Measurements from ENCODE around the gene KRT32. TPM values are rescaled to one million over a fixed set of nuclear protein-coding genes. Genes with fewer than 3 reads are reported as not detected.

Gene KRT32
- total RNA-seq, 1 experiment from 2014 or later, result not detected

DNA sequence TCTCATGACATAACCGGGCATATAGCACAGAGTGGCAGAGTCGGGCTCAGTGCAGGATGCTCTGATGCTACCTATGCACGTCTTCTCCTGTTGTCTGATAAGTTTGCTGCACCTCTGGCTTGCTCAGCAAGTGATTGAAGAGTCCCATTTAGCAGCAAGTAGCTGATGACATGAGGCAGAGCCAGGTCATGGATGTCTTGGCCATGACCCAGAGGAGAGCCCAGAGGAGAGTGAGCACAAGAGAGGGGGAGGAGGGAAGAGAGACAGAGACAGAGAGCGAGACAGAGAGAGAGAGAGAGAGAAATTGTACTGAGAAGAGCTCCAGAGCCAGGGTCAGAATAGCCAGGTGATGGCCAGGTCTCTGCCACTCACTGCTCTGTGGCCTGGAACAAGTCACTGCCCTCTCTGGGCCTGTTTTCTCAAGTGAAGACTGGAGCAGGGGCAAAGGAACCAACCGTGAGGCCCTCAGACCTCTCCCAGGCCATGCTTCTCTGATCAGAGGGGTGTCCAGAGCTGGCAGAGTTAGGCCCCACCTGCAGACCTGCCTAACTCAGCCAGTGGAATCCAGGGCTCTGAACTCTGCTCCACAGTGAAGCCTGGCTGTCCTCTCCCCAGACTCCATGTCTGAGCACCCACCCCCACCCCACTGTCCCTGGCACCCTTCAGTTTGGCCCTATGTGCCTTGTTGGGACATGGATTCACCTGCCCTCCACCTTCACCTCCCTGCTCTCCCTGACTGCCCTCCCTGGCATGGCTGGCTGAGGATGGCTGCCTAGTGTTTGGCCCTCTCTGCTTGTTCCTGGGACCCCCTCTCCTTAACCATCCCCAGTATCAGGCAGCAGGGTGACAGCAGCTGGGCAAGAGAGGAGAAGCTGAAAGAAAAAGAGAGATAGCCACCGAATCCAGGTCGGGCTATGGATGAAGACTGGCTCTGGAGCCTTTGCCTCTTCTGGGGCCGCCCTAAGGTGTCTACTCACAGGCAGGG, 18.0 kb upstream of the KRT32 start:
- Histone ChIP-seq H3K4me3 (ENCODE audit: low read depth, low read length) (no peak overlapping the region), H3K27me3 (replicated peaks; ENCODE audit: control insufficient read depth, insufficient read depth, low read length) (no peaks in the 10 kb centered on the region), H3K9me3 (no peaks in the 10 kb centered on the region), H3K36me3 (ENCODE audit: control insufficient read depth, insufficient read depth, low read length) (no peaks in the 10 kb centered on the region), H3K4me1 (peaks cover 16% of the 10 kb centered on the region)
- Mint-ChIP-seq H3K27me3 (ENCODE audit: insufficient read depth, unreplicated experiment) (no peaks in the 10 kb centered on the region), H3K27ac (ENCODE audit: unreplicated experiment) (no peak overlapping the region), H3K4me1 (ENCODE audit: low read depth, unreplicated experiment) (peaks cover 11% of the 10 kb centered on the region), H3K4me3 (ENCODE audit: unreplicated experiment) (no peak overlapping the region), H3K9me3 (ENCODE audit: unreplicated experiment) (no peaks in the 10 kb centered on the region), H3K36me3 (ENCODE audit: insufficient read depth, unreplicated experiment) (no peaks in the 10 kb centered on the region)
- intact Hi-C loops (cut with micrococcal nuclease; ENCODE audit: unreplicated experiment), result loop anchor here (5.0 kb wide), 1 partner anchor 68 kb away; no protein-coding TSS in a partner anchor
- POLR2A ChIA-PET, result no interaction called here
- CTCF ChIA-PET, result interaction anchor here (0.6 to 1.5 kb wide), 2 partner anchors 64 to 163 kb away, joined by 3 to 4 read pairs; no protein-coding TSS in a partner anchor
- no peak for TF ChIP-seq CTCF (IDR thresholded peaks at IDR 0.05; ENCODE audit: insufficient read depth in 1 of 2, low read depth in 1 of 2, low read length in 1 of 2, severe bottlenecking in 1 of 2, unreplicated experiment in 1 of 2)
- DNase-seq, result no peak
- no TSS peak for BruUV-seq (replicated peaks)

DNA sequence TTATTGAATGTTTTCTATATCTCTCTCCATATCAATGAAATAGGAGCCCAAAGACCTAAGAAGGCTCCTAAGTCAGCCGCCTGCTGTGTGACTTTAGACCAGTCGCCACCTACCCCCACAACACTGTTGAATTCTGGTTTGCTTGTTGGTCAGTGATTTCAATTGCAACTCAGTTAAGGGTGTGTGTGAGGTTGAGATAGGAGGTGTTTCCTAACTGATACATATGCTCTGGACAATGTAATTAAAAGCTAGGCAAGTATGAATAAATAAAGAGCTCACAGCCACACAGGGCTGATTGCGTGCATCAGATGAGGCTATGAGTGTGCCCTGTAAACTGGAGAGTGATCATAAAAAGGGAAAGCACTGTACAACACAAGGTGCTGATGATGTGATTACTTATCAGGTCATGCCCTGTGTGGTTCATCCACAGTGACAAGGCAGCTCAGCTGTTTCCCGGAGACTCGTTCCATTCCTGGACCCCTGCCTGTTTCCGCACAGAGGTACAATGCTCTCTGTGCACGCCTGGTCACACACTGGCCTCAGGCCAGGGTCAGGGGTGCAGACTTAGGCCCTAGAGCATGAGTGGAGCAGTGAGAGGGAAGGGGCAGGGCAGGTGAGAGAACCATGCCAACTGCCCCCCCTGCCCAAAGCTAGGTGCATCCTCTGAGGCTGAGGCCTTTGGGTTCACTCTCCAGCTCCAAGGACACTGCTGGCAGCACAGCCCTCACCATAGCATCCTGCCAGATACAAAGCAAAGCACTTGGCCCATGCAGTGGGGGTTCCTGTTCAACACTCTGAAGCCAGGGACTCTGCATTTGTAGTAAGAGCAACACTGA, 17.0 kb upstream of the KRT32 start:
- no peaks in the 10 kb centered on the region for H3K27me3 ChIP-seq (replicated peaks; ENCODE audit: control insufficient read depth, insufficient read depth, low read length)
- no peaks in the 10 kb centered on the region for H3K36me3 ChIP-seq (ENCODE audit: control insufficient read depth, insufficient read depth, low read length)
- no peak overlapping the region for H3K27ac Mint-ChIP-seq (ENCODE audit: unreplicated experiment)
- no peak for DNase-seq
- no TSS peak for BruUV-seq (replicated peaks)
- ChIA-PET CTCF (interaction anchor here (0.6 to 1.5 kb wide), 3 partner anchors 65 to 182 kb away, joined by 3 to 4 read pairs (median 4); no protein-coding TSS in a partner anchor), POLR2A (no interaction called here)
- H3K4me1 Mint-ChIP-seq (ENCODE audit: low read depth, unreplicated experiment), result peaks cover 11% of the 10 kb centered on the region
- peaks cover 16% of the 10 kb centered on the region for H3K4me1 ChIP-seq
- intact Hi-C loops (cut with micrococcal nuclease; ENCODE audit: unreplicated experiment), result loop anchor here (5.0 kb wide), 1 partner anchor 67 kb away; no protein-coding TSS in a partner anchor
- H3K9me3 ChIP-seq, result no peaks in the 10 kb centered on the region
- no peak for TF ChIP-seq CTCF (IDR thresholded peaks at IDR 0.05; ENCODE audit: insufficient read depth in 1 of 2, low read depth in 1 of 2, low read length in 1 of 2, severe bottlenecking in 1 of 2, unreplicated experiment in 1 of 2)
- no peak overlapping the region for H3K4me3 Mint-ChIP-seq (ENCODE audit: unreplicated experiment)
- H3K9me3 Mint-ChIP-seq (ENCODE audit: unreplicated experiment), result no peaks in the 10 kb centered on the region
- H3K36me3 Mint-ChIP-seq (ENCODE audit: insufficient read depth, unreplicated experiment), result no peaks in the 10 kb centered on the region
- H3K4me3 ChIP-seq (ENCODE audit: low read depth, low read length), result no peak overlapping the region
- no peaks in the 10 kb centered on the region for H3K27me3 Mint-ChIP-seq (ENCODE audit: insufficient read depth, unreplicated experiment)

GRCh38 chr17:41483531-41483930, 16.3 kb upstream of the KRT32 start:
- peaks cover 16% of the 10 kb centered on the region for H3K4me1 ChIP-seq
- no peak overlapping the region for H3K4me3 ChIP-seq (ENCODE audit: low read depth, low read length)
- no peaks in the 10 kb centered on the region for H3K27me3 ChIP-seq (replicated peaks; ENCODE audit: control insufficient read depth, insufficient read depth, low read length)
- no TSS peak for BruUV-seq (replicated peaks)
- Mint-ChIP-seq H3K4me3 (ENCODE audit: unreplicated experiment) (no peak overlapping the region), H3K9me3 (ENCODE audit: unreplicated experiment) (no peaks in the 10 kb centered on the region), H3K27ac (ENCODE audit: unreplicated experiment) (no peak overlapping the region), H3K27me3 (ENCODE audit: insufficient read depth, unreplicated experiment) (no peaks in the 10 kb centered on the region), H3K36me3 (ENCODE audit: insufficient read depth, unreplicated experiment) (no peaks in the 10 kb centered on the region), H3K4me1 (ENCODE audit: low read depth, unreplicated experiment) (peaks cover 11% of the 10 kb centered on the region)
- intact Hi-C loops (cut with micrococcal nuclease; ENCODE audit: unreplicated experiment), result loop anchor here (5.0 kb wide), 1 partner anchor 66 kb away; no protein-coding TSS in a partner anchor
- no peak for TF ChIP-seq CTCF (IDR thresholded peaks at IDR 0.05; ENCODE audit: insufficient read depth in 1 of 2, low read depth in 1 of 2, low read length in 1 of 2, severe bottlenecking in 1 of 2, unreplicated experiment in 1 of 2)
- CTCF ChIA-PET, result interaction anchor here (1.5 kb wide), 1 partner anchor 183 kb away, joined by 4 read pairs; no protein-coding TSS in a partner anchor
- POLR2A ChIA-PET, result no interaction called here
- no peak for DNase-seq
- no peaks in the 10 kb centered on the region for H3K9me3 ChIP-seq
- H3K36me3 ChIP-seq (ENCODE audit: control insufficient read depth, insufficient read depth, low read length), result no peaks in the 10 kb centered on the region

Measured in Caco-2 (cell line).